HG02840 (cell line): Measurements from ENCODE around the gene FAM124B.

Source experiments
- ATAC-seq: cut with Tn5 transposase; IDR thresholded peaks from one replicate; pipeline ENCODE4 v1.9.1; 2021; ENCODE audit warnings: mild to moderate bottlenecking, moderate library complexity, moderate number of reproducible peaks; ENCODE audit not compliant: unreplicated experiment, low FRiP score

FAM124B gene

DNA sequence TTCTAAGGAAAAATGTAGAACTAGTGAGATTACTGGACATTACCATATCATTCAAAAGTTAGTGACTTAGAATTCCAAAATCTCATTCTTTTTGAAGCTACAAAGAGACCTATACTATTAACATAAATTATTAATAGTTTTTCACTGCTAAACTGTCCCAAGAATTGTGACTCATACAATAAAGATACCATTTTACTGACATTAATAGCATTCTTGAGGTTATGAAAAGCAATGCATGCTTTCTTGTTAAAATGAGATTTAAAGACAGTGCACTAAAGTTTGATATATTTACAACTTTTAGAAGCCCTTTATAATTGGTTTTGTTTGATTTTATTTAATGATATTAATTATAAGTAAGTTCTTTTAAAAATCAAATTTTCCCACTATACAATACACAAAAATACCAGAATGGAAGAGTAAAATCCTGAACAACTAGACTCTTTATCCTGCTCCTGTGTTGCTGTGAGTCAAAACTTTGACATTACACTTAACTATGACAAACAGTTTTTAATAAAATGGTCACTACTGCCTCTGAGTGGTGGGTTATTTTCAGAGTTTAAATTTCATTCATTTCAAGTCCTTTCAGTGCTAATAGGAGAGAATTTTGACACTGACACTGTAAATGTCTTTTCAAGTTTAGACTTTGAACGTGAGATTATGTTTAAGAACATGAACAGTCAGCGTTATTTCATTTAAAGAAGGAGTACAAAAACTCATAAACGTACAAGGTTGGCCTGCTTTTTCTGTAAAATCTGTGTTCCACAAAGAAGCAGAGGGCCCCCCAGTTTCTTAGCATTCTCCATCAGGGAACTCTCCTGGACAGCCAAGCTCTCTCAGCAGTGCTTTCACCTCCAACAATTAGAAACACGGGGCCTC is 54.5 kb downstream of the FAM124B start:
- no peak for ATAC-seq

- ATAC-seq = no peak
Observed at GRCh38 chr2:224345492-224345891, 56.4 kb downstream of the FAM124B start.

- no peak for ATAC-seq
Observed at GRCh38 chr2:224343226-224343625, 58.7 kb downstream of the FAM124B start.

DNA sequence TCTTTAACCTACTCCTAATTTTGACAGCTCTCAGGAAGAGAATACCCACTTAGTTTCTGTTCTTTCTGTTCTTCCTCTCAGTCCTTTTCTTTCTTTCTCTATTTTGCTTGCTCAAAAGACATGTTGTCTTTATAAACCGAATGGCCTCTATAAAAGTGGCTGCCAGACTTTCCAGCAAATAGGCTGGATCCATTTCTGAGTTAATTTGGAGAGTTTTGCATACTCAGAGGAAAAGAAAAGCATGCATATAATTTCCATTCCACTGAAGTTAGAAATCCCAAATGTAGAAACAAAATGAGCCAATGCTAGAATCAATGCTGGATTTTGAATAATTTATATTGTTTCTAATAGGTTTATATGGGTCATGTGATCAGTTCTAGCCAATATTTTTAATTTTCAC is 65.9 kb downstream of the FAM124B start:
- no peak for ATAC-seq

GRCh38 chr2:224334726-224335125 is 67.2 kb downstream of the FAM124B start:
- no peak for ATAC-seq

DNA sequence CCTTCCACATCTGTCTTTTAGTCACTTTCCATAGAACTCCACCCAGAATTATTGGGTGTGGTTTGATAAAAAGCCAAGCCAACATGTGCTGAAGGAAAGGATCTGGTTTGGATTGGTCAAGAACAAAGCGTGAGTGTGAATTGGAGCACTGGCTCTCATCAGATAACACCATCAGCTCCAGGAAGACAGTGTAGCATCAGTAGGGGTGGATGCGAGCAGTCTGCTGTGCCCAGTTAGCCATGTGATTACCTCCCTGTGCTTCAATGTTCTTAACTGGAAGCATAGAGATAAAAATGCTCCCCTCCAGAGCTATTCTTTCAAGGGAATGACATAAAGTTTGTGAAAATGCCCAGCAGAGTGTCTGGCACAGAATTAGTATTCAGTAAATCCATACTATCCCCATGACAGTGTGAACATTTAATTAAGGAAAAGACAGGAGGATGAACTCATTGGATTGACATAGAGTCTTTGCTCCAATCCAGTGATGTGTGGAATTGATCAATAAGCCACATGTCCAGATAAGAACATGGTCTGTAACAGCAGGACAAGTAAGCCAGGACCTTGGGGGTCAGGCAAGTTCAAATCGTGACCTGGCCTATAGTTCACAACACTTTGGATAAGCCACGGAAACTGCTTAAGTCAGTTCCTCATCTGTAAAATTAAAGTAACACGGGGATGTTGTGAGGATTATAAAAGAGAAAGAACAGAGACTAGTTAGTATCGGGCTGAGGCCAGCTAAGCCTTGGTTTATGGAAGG is 68.0 kb downstream of the FAM124B start:
- ATAC-seq = no peak

DNA sequence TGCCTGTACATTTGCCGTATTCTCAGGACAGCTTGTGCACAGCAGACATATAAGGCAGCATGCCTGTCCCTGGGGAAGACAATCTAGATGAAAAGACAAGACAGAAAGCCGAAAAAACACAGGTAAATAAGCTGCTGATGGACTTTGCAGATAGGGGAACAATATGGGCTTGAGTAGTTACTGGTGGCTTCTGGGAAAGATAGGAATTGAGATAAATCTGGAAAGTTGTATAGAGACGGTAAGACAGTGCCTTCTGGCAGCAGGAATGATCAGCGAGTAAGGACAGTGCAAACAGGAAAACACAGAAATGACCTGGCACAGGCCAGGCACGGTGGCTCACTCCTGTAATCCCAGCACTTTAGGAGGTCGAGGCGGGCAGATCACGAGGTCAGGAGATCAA is 70.2 kb downstream of the FAM124B start:
- ATAC-seq = no peak

DNA sequence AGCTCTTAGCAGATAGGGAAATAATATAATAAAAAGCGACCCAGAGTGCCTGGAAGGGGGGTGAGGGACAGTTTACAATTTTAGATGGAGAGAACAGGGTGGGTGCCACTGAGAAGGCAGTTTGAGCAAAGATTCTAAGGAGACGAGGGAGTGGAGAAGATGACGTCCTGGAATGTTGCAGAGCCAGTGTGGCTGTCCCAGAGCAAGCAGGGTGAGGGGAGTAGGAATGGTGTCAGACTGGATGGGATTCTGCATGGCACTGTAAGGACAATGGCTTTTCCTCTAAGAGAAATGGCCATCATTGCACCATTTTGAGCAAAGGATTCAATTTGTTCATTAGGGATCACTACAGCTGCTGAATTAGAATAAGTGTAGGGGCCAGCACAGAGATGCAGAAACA is 73.1 kb downstream of the FAM124B start:
- ATAC-seq = no peak
